COLO668 (cell line): ENCODE data around the gene VAMP7.
"Not testable (repeated sequence)": the region's sequence is repeated elsewhere in the genome, so short reads cannot be mapped to it uniquely, and the experiment has no call there.

Source experiments
- DNase-seq: peaks from one replicate; lab custom pipeline; 2025; ENCODE audit not compliant: unreplicated experiment; lab: John Stamatoyannopoulos, UW

The VAMP7 gene

DNA sequence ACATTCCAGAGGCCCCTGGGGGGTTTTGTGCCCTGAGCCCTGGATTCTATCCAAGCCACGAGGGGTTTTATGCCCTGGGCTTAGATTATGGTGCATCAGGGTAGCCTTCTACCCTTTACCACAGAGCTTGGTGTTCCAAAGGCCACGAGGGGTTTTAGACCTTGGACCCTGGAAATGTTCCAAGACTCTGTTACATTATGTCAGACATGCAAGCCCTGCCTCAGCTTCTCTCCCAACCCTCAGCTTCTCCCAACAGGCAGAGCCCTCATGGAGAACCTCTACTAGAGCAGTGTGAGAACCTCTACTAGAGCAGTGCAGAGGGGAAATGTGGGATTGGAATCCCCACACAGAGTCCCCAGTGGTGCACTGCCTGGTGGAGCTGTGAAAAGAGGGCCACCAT lies 105.8 kb downstream of the VAMP7 start:
- not testable (repeated sequence) for DNase-seq

DNA sequence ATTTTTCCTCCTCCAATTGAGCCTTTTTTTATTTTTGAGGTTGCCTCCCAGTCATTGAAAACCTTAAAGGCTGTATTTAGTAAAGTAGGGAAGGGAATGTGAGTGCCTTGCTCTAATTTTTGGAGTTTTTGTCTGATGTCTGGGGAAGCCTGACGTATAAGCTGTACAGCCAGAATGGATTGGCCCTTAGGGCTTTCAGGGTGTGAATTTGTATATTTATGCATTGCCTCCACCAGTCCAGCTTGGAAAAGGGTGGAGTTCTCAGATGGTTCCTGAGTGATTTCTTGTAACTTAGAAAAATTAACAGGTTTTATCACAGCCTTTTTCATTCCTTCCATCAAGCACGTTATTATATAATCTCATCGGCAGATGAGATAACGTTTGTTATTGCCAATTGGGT lies 107.7 kb downstream of the VAMP7 start:
- no peak for DNase-seq
